ENCODE measurements around the gene ATP11A. TPM values are rescaled to one million over a fixed set of nuclear protein-coding genes. Genes with fewer than 3 reads are reported as not detected.

ATP11A gene
- total RNA-seq, 1 experiment from 2014 or later = 41.2 TPM

DNA sequence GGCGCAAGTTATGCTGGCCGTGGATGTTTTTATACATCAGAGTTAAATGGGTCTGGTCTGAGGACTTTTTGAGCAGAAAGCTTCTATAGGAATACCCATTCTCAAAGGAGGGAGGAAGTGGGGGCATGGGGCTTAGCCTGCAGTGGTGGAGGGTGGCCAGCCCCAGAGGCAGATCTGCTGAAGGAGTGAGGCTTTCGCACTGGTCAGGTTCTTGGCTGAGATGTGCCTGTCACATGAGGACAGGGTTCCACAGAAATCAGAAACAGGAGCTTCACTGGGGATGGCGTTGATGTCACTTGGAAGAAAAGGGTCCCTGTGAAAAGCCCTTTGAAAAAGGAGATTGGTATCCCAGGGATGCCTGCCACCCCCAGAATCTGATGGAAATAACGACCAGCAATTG, 178.5 kb downstream of the ATP11A start:
- no peaks in the 10 kb centered on the region for H3K27me3 Mint-ChIP-seq (ENCODE audit: insufficient read depth, unreplicated experiment)
- H3K9me3 Mint-ChIP-seq (ENCODE audit: unreplicated experiment) = no peaks in the 10 kb centered on the region
- peaks cover 6% of the 10 kb centered on the region for H3K4me1 Mint-ChIP-seq (ENCODE audit: insufficient read depth, unreplicated experiment)
- H3K36me3 Mint-ChIP-seq (ENCODE audit: insufficient read depth, unreplicated experiment) = peaks cover 18% of the 10 kb centered on the region
- H3K4me3 Mint-ChIP-seq (ENCODE audit: unreplicated experiment) = no peak overlapping the region
- intact Hi-C loops (cut with micrococcal nuclease) = no loop called here
- no peak overlapping the region for H3K27ac Mint-ChIP-seq (ENCODE audit: low read depth, unreplicated experiment)
- no peak for DNase-seq (ENCODE audit: unreplicated experiment)
- TF ChIP-seq, protein P1, sequence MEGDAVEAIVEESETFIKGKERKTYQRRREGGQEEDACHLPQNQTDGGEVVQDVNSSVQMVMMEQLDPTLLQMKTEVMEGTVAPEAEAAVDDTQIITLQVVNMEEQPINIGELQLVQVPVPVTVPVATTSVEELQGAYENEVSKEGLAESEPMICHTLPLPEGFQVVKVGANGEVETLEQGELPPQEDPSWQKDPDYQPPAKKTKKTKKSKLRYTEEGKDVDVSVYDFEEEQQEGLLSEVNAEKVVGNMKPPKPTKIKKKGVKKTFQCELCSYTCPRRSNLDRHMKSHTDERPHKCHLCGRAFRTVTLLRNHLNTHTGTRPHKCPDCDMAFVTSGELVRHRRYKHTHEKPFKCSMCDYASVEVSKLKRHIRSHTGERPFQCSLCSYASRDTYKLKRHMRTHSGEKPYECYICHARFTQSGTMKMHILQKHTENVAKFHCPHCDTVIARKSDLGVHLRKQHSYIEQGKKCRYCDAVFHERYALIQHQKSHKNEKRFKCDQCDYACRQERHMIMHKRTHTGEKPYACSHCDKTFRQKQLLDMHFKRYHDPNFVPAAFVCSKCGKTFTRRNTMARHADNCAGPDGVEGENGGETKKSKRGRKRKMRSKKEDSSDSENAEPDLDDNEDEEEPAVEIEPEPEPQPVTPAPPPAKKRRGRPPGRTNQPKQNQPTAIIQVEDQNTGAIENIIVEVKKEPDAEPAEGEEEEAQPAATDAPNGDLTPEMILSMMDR (IDR thresholded peaks at IDR 0.05; ENCODE audit: unreplicated experiment) = no peak
- ChIA-PET POLR2A (interaction anchor here (0.6 kb wide), 1 partner anchor 97 kb away, joined by 3 read pairs; no protein-coding TSS in a partner anchor), CTCF (no interaction called here)
- BruUV-seq (replicated peaks) = no TSS peak

DNA sequence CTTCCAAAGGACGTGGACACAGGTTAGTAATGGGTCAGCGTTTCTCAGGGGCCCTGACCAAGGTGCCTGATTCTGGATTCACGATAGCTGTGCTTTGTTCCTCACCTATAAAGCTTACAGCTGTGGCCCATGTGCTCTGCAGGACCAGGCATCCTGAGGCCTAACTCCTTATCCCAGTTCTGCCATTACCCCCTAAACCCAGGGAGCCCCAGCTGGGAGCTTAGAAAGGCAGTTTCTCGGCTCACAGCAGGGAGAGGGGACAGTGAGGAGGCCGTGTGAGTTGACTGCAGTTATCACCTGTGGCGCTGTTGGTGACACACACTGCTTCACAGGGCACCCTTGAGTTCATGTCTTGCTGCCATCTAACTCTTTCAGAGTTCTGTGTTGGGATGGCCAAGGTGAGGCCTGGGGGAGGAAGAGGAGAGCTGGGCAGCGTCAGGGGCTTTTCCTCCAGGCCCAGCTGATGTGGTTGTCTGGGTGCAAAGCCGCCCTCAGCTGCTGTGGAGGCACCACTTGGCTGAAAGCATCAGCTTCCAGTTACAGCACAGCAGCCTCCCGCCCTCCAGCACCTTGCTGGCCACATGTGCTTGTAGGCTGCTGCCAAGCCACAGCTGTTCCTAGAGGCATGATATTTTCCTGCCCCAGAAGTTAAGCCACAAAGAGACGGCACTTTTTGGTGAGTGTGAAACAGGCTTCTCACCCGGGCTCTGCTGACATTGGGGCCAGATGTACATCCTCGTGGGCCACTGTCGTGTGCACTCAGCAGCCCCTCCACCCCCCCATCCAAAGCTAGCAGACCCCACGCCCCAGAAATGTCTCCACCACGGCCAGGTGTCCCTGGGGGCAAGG, 179.6 kb downstream of the ATP11A start:
- BruUV-seq (replicated peaks) = no TSS peak
- no peak overlapping the region for H3K27ac Mint-ChIP-seq (ENCODE audit: low read depth, unreplicated experiment)
- no peak for DNase-seq (ENCODE audit: unreplicated experiment)
- TF ChIP-seq, protein P1 (IDR thresholded peaks at IDR 0.05; ENCODE audit: unreplicated experiment) = no peak
- ChIA-PET CTCF (interaction anchor here (0.7 kb wide), 2 partner anchors 228 to 1340 kb away, joined by 3 to 5 read pairs; no protein-coding TSS in a partner anchor), POLR2A (interaction anchor here (0.7 kb wide), 1 partner anchor 12 kb away, joined by 3 read pairs; no protein-coding TSS in a partner anchor)
- H3K9me3 Mint-ChIP-seq (ENCODE audit: unreplicated experiment) = no peaks in the 10 kb centered on the region
- peaks cover 18% of the 10 kb centered on the region for H3K36me3 Mint-ChIP-seq (ENCODE audit: insufficient read depth, unreplicated experiment)
- H3K4me3 Mint-ChIP-seq (ENCODE audit: unreplicated experiment) = no peak overlapping the region
- peaks cover 10% of the 10 kb centered on the region for H3K4me1 Mint-ChIP-seq (ENCODE audit: insufficient read depth, unreplicated experiment)
- no peaks in the 10 kb centered on the region for H3K27me3 Mint-ChIP-seq (ENCODE audit: insufficient read depth, unreplicated experiment)
- intact Hi-C loops (cut with micrococcal nuclease) = loop anchor here (5.0 to 10.0 kb wide), 2 partner anchors 357 to 1395 kb away; no protein-coding TSS in a partner anchor

DNA sequence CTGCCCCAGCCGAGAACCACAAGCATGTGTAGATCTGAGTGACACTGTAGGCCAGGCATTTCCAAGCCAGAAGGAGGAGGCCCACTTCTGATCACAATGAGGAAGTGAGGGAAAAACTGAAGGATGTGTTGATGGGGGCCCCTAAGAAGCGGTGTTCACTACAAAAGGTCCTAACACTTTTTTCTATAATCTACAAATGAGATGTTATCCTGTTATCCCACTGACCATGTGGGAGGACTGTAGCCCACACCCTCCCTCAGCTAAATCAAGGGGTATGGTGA, 180.2 kb downstream of the ATP11A start:
- no peak overlapping the region for H3K4me3 Mint-ChIP-seq (ENCODE audit: unreplicated experiment)
- no peak overlapping the region for H3K27ac Mint-ChIP-seq (ENCODE audit: low read depth, unreplicated experiment)
- ChIA-PET CTCF (interaction anchor here (0.7 kb wide), 1 partner anchor 229 kb away, joined by 5 read pairs; no protein-coding TSS in a partner anchor), POLR2A (no interaction called here)
- H3K27me3 Mint-ChIP-seq (ENCODE audit: insufficient read depth, unreplicated experiment) = no peaks in the 10 kb centered on the region
- no peak for DNase-seq (ENCODE audit: unreplicated experiment)
- H3K36me3 Mint-ChIP-seq (ENCODE audit: insufficient read depth, unreplicated experiment) = peaks cover 18% of the 10 kb centered on the region
- peaks cover 10% of the 10 kb centered on the region for H3K4me1 Mint-ChIP-seq (ENCODE audit: insufficient read depth, unreplicated experiment)
- H3K9me3 Mint-ChIP-seq (ENCODE audit: unreplicated experiment) = no peaks in the 10 kb centered on the region
- intact Hi-C loops (cut with micrococcal nuclease) = loop anchor here (5.0 to 10.0 kb wide), 2 partner anchors 358 to 1395 kb away; no protein-coding TSS in a partner anchor
- TF ChIP-seq, protein P1 (IDR thresholded peaks at IDR 0.05; ENCODE audit: unreplicated experiment) = no peak
- no TSS peak for BruUV-seq (replicated peaks)

DNA sequence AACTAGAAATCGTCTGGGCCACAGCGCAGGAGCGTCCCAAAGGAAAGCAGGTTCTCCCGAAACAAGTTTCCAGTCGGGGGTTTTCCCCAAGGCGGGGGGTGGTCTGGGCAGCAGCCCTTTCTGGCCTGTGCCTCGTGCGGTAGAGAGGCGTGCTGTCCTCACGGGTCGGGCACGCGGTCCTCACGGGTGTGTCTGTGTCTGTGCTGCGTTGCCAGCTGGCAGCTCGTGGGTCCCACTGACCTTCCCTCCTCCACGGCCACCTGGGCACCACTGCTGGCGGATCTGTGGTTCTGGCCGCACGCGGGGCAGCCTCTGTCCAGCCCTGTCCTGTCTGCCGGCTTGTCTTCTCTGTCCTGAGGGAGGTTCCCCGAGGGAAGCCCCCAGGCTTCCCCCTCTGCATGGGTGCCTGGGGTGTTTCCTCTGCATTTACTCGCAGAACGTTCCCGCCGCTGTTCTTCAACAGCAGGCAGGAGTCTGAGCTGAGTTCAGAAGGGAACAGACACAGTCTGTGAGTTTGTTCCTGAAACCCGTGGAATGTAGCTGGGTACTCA, 181.0 kb downstream of the ATP11A start:
- Mint-ChIP-seq H3K9me3 (ENCODE audit: unreplicated experiment) (no peaks in the 10 kb centered on the region), H3K4me3 (ENCODE audit: unreplicated experiment) (no peak overlapping the region), H3K27me3 (ENCODE audit: insufficient read depth, unreplicated experiment) (no peaks in the 10 kb centered on the region), H3K4me1 (ENCODE audit: insufficient read depth, unreplicated experiment) (peaks cover 10% of the 10 kb centered on the region), H3K36me3 (ENCODE audit: insufficient read depth, unreplicated experiment) (peaks cover 11% of the 10 kb centered on the region), H3K27ac (ENCODE audit: low read depth, unreplicated experiment) (no peak overlapping the region)
- ChIA-PET CTCF (no interaction called here), POLR2A (no interaction called here)
- BruUV-seq (replicated peaks) = no TSS peak
- DNase-seq (ENCODE audit: unreplicated experiment) = no peak
- TF ChIP-seq, protein P1 (IDR thresholded peaks at IDR 0.05; ENCODE audit: unreplicated experiment) = no peak
- intact Hi-C loops (cut with micrococcal nuclease) = loop anchor here (5.0 to 10.0 kb wide), 2 partner anchors 359 to 1396 kb away; no protein-coding TSS in a partner anchor

Measured in MCF 10A (cell line).